ENCODE data around the gene TMEM169. TPM values are rescaled to one million over a fixed set of nuclear protein-coding genes. Genes with fewer than 3 reads are reported as not detected.

TMEM169 gene
- total and polyA plus RNA-seq, 2 of the 13 experiments (the other 11 are each of a cell fraction or from before 2014, with no cell fraction given) = 1.5 to 4.5 TPM

DNA sequence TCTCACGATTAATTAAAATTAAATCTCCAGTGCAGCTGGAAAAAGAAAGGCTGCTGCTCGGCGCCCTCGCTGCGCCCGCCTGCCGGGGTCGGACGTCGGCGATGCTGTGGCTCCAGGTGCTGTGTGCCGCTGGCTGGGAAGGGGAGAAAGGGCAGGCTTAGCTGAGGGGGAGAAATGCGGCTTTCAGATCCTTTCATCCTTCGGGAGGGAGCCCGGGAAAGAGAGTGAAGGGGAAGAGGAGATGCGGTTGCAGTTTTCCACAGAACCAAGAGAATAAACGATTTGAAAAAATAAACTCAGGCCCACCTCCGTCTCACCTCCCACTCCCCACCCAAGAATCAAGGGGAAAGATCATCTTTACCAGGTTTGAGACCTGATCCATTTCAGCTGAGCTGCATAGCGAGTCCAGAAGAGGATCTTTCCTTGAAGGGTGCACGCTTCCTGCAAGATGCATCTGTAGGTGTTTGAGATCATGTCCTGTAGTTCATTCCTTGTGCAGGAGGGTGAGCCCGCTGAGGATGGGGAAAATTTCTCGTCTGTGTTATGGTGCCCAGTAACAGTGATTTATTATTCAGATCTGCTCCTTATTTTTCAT is 495 bp downstream of the TMEM169 start (continued):
- TF ChIP-seq PCBP2 (optimal IDR thresholded peaks at IDR 0.05; ENCODE audit: low read depth, low read length, poor library complexity, severe bottlenecking) (peak; percentile 57), ZNF839 (CRISPR knock-in tag; IDR thresholded peaks at IDR 0.05; ENCODE audit: borderline replicate concordance) (no peak), ZNF274 (CRISPR knock-in tag; IDR thresholded peaks at IDR 0.05) (no peak), ATRX (CRISPR knock-in tag; IDR thresholded peaks at IDR 0.05; ENCODE audit: borderline replicate concordance) (no peak), SIN3A (IDR thresholded peaks at IDR 0.05; ENCODE audit: borderline replicate concordance, low read depth, low read length) (no peak)
- TF ChIP-seq, protein P1, sequence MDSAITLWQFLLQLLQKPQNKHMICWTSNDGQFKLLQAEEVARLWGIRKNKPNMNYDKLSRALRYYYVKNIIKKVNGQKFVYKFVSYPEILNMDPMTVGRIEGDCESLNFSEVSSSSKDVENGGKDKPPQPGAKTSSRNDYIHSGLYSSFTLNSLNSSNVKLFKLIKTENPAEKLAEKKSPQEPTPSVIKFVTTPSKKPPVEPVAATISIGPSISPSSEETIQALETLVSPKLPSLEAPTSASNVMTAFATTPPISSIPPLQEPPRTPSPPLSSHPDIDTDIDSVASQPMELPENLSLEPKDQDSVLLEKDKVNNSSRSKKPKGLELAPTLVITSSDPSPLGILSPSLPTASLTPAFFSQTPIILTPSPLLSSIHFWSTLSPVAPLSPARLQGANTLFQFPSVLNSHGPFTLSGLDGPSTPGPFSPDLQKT (CRISPR knock-in tag; IDR thresholded peaks at IDR 0.05; ENCODE audit: borderline replicate concordance) = no peak

DNA sequence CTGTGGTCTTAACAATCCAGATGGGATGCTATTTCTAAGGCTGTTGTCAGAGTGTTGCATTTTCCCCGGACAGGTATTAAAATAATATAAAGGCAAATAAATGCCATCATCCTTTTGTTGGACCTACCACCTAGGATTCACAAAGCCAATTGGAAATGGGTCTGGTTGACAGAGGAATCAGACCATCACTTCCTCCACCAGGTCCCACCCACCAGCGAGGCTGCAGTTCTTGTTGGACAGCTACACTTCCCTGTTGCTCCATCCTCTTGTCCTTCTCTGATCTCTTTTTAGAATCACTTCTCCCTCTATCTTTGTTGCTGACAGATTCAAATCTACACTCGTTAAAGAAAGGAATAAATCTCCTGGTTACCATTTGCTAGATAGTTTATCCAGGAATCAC is 1.1 kb downstream of the TMEM169 start:
- 18% methylated on average over 3 of the region's 3 CpGs for WGBS (ENCODE audit: low lambda C conversion rate)
- H3K9ac ChIP-seq (ENCODE audit: insufficient read depth, low read depth, low read length) = peak overlapping the region; percentile 92
- ATAC-seq = peak; percentile 30
- ChIA-PET POLR2A (interaction anchor here (1.7 to 5.3 kb wide), 5 partner anchors 9 to 416 kb away, joined by 6 to 131 read pairs (median 7); partner anchors contain the start of genes RPL37A and XRCC5), CTCF (ENCODE audit: low intra/inter-chr PET ratio, low total read pairs) (interaction anchor here (0.5 kb wide), 1 partner anchor 670 kb away, joined by 3 read pairs; no protein-coding TSS in a partner anchor)
- H3K4me1 ChIP-seq (ENCODE audit: insufficient read depth, low read length) = peaks cover 76% of the 10 kb centered on the region
- H2AFZ ChIP-seq (ENCODE audit: low read length) = no peak overlapping the region
- no peaks in the 10 kb centered on the region for H3K36me3 ChIP-seq (replicated peaks in 1 of 2; ENCODE audit: control insufficient read depth in 1 of 2, insufficient read depth in 2 of 2, low read length in 2 of 2)
- H3K79me2 ChIP-seq (ENCODE audit: insufficient read depth, low read length) = peaks cover 44% of the 10 kb centered on the region
- H4K20me1 ChIP-seq (ENCODE audit: insufficient read depth, low read length) = no peaks in the 10 kb centered on the region
- H3K4me2 ChIP-seq (ENCODE audit: low read depth, low read length) = peak overlapping the region; percentile 97
- in situ Hi-C loops (cut with HindIII; ENCODE audit: extremely low pct_ligation_motif_present, low pct_unique_long_range_greater_than_20kb) (no loop called here), intact Hi-C loops (cut with micrococcal nuclease; ENCODE audit: unreplicated experiment) (no loop called here)
- peak; percentile 40 for DNase-seq (ENCODE audit: low spot score)
- peak overlapping the region; percentile 88 for H3K27ac ChIP-seq (ENCODE audit: extremely low read length, insufficient read depth, low read length)
- peak overlapping the region; percentile 85 to 100 (median 99); a peak in 4 of 6 replicates for H3K4me3 ChIP-seq (replicated peaks in 1 of 3; ENCODE audit: insufficient read depth in 1 of 3, low read depth in 2 of 3, low read length in 3 of 3)
- H3K9me3 ChIP-seq (ENCODE audit: low read length) = no peaks in the 10 kb centered on the region
- peak; percentile 26 for FAIRE-seq
- BruUV-seq (replicated peaks) = no TSS peak
- no peaks in the 10 kb centered on the region; a peak in 2 of 5 replicates for H3K27me3 ChIP-seq (ENCODE audit: control insufficient read depth in 1 of 2, insufficient read depth in 2 of 2, low read length in 2 of 2)
- TF ChIP-seq ZNF331 (CRISPR knock-in tag; IDR thresholded peaks at IDR 0.05) (no peak), SAP130 (CRISPR knock-in tag; IDR thresholded peaks at IDR 0.05; ENCODE audit: low read depth) (peak; percentile 43; the same call in 1 of the 2 replicates), MIER2 (CRISPR knock-in tag; IDR thresholded peaks at IDR 0.05) (0 out of 2 replicates have a peak, but pooled peaks have one; percentile 36), REST (IDR thresholded peaks at IDR 0.05; ENCODE audit: borderline replicate concordance in 1 of 2, low read depth in 1 of 2, low read length in 2 of 2) (peak; percentile 12 to 82), ZNF639 (CRISPR knock-in tag; conservative IDR thresholded peaks at IDR 0.05) (no peak), NR2F2 (IDR thresholded peaks at IDR 0.05; ENCODE audit: borderline replicate concordance, low read depth) (no peak), HDAC1 (CRISPR knock-in tag; IDR thresholded peaks at IDR 0.05) (peak; percentile 33; the same call in 1 of the 2 replicates), SRSF1 (optimal IDR thresholded peaks at IDR 0.05; ENCODE audit: low read depth, low read length) (no peak)
